DMS79 treated with DMSO at 0.1 percent for 48 hours (cell line): ENCODE data around the gene TBR1.

Experiments used
- DNase-seq: peaks from one replicate; lab custom pipeline; 2025; lab: John Stamatoyannopoulos, UW

The TBR1 gene

DNA sequence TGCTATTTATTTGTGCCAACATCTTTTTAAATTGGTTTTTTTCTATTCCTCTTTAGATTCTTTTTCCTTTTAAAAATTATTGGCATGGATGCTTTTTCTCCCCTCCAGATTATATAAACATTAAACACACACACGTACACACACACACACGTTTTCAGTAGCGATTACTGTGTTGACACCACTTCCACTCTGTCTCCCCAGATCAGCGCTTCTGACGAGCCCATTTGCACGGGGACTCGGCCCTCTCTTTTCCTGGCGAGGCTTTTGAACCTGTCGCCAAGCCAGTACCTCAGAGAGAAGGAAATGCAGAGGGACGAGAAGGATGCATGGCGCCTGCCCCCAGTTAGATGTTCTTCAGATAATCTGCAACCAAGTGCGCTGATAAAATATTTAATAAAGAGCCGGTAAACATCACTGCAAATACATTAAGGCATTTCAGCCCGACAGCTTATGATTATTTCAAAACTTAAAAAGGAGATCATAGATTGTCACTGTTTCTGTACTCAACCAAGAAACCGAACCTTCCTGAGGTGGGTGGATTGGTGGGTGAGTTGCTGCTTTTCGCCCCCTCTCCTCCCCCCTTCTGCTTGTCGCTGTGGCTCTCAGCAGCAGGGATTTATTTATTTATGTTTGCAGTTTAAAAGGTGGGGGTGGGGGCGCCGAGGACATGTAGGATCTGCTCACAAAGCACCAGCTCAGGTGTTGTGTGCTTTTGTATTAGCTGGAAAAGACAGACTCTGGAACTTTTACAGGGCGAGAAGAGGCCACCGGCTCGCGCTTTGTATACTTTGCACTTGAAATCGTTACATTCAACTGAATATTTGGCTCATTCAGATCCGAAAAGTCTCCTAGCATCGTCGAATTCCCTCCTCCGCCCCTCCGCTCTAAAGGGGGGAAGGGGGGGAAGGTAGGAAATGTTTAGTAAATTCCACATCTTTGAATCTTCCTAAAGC is 787 bp upstream of the TBR1 start:
- peak; percentile 55 for DNase-seq

GRCh38 chr2:161416708-161417437 is 776 bp downstream of the TBR1 start:
- peak; percentile 41 for DNase-seq

DNA sequence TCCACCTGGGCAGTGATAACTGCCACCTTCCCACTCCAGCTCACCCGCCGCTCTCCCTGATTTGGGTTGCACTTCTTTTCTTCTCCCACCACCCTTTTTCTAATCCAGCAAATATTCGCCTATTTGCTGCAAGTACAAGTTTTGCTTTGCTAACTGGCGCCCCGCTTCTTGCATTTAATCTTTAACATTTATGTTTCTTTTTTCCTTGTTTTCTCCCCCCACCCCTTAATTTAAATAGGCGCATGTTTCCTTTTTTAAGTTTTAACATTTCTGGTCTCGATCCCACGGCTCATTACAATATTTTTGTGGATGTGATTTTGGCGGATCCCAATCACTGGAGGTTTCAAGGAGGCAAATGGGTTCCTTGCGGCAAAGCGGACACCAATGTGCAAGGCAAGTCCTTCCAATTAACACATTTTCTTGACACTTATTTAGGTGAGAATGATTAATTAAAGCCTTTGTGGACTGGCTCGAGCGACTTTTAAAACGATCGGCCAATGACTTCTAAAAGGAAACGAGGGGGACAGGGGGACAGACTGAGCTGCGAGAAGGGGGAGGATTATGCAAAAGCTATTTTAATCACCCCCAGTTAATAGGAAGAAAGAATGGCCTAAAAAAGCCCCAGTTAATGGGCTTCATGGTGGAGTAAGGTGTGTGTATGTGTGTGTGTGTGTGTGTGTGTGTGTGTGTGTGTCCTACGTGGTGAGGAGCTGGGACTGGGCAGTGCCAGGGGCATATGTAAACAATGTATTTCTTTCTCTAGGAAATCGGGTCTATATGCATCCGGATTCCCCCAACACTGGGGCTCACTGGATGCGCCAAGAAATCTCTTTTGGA is 1.6 kb downstream of the TBR1 start:
- peak; percentile 41 for DNase-seq

- DNase-seq = no peak
Measured at GRCh38 chr2:161418275-161418714, 2.2 kb downstream of the TBR1 start.

GRCh38 chr2:161418715-161419637 is 2.9 kb downstream of the TBR1 start:
- DNase-seq = no peak

DNA sequence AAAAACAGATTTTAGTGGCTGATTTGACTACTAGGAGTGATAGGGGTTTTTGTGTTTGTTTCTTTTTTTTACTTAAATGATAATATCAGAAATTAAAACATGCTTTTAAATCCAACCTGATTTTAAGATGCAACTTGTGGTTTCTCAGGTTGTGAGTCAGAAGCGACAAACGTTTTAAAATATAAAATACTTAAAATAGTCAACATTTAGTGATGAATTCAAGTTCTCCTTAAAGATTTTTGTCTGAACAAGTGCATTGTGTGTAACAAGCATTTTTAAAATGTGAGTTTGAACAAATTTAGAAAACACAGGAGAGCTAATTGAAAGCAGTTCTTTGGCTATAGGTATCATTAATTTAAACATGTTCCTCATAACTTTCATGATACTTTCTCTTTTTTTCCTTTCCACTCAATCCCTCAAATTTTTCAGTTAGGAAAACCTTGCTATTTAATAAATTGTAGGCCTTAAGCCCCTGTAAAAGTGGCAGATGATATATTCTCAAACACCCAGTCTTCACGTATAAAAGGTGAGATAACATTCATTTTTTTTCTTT is 3.6 kb downstream of the TBR1 start:
- DNase-seq = no peak

- no peak for DNase-seq
Measured at GRCh38 chr2:161420406-161421074, 4.4 kb downstream of the TBR1 start.

GRCh38 chr2:161421686-161422085 is 5.6 kb downstream of the TBR1 start:
- DNase-seq = no peak

DNA sequence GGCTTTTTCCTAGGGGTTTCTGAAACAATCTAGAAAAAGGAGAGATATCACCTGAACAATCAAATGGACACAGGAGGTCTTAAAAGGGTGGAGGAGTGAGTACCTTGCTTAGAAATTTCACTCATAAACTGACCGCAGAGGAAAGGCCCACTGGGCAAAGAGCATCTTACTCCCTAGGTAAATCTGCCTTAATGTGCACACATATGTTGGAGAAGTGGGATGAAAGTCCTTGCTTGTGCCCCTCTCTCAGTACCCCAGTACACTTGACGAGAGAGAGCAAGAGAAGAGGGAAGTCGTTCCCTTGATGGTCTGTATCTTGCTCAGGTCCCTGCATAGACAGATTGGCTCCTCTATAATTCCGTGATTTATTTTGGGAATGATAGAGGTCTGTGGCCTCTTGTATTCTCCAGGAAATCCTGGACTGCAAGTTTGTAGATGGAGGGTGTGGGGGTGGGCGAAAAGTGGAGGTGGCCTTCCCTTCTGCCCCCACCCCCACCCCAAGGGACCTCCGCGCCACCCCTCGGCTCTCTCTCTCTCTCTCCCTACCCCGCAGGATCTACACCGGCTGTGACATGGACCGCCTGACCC is 6.8 kb downstream of the TBR1 start:
- no peak for DNase-seq

GRCh38 chr2:161423421-161424393 is 7.6 kb downstream of the TBR1 start:
- DNase-seq = no peak

DNA sequence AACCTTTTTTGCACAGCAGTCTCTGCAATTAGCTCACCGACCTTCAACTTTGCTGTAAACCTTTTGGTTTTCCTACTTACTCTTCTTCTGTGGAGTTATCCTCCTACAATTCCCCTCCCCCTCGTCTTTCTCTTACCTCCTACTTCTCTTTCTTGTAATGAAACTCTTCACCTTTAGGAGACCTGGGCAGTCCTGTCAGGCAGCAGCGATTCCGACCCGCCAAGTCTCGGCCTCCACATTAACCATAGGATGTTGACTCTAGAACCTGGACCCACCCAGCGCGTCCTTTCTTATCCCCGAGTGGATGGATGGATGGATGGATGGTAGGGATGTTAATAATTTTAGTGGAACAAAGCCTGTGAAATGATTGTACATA is 8.3 kb downstream of the TBR1 start:
- DNase-seq = no peak

DNA sequence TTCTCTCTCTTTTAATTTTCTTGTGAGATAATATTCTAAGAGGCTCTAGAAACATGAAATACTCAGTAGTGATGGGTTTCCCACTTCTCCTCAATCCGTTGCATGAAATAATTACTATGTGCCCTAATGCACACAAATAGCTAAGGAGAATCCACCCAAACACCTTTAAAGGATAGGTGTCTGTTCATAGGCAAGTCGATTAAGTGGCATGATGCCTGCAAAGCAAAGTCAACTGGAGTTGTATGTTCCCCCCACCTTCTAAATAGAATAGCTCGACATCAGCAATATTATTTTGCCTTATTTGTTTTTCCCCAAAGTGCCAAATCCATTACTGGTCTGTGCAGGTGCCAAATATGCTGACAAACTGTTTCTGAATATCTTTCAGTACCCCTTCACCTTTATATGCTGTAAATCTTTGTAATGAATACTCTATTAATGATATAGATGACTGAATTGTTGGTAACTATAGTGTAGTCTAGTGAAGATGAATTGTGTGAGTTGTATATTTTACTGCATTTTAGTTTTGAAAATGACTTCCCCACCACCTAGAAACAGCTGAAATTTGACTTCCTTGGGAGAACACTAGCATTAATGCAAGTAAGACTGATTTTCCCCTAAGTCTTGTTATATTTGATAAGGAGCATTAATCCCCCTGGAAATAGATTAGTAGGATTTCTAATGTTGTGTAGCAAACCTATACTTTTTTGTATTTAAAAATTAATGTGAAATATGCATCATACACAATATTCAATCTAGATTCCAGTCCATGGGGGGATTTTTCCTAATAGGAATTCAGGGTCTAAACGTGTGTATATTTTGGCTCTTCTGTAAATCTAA is 9.0 kb downstream of the TBR1 start:
- no peak for DNase-seq

- no peak for DNase-seq
Measured at GRCh38 chr2:161425728-161426454, 9.8 kb downstream of the TBR1 start.

- no peak for DNase-seq
Measured at GRCh38 chr2:161426455-161426921, 10.4 kb downstream of the TBR1 start.

DNA sequence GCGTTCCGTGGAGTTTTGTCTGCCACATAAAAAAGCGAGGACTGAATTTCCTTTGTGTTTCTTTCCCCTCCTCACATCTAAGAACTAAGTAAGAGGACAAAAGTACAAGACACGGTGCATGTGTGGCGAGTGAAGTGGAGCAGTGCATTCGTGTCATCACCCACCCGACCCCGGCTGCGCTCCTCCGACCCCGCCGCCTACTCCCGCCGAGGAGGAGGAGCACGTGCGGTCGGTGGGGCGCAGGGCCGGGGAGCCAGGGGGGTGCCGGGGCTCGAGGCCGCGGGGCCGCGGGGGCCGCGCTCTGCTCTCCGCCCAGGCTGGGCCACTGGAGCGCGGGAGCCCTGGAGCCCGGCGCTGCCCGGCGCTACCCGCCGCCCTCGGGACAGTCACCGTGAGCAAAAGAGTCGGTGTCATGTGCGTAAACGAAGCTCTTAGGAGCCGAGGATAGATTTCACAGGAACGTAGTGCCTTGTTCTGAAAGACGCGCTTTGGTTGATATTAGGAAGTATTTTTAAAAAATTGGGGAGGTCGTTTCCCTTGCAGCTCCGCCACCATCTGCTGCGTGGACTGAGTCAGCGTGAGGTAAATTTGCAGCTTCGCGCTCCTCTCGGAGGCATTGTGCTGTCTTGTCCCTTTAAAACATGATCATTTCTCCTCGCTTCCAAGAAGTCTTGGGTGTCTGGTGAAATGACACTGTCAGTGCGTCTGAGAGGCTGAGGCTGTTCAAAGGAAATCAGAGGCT is 11.0 kb downstream of the TBR1 start:
- no peak for DNase-seq
